Neural progenitor cell (in vitro differentiated cells): ENCODE data around the gene SPATA3. TPM values are rescaled to one million over a fixed set of nuclear protein-coding genes. Genes with fewer than 3 reads are reported as not detected.
A peak's percentile ranks its signal among the peaks of the same experiment; 100 is the strongest.

Experiments
- DNase-seq: peaks from one replicate; pipeline ENCODE4 v3.0.0-alpha.2; 2016; ENCODE audit warnings: low spot score
- H2AFZ ChIP-seq: fragments of 200-600 bp; sonication (generic); replicated peaks from 2 replicates; pipeline ENCODE4 v1.6.1; 2016; ENCODE audit warnings: antibody characterized with exemption
- H3F3A ChIP-seq: fragments of 200-600 bp; sonication (generic); 2 replicates; pipeline ENCODE4 v1.6.1; 2016; ENCODE audit warnings: antibody characterized with exemption, low read depth
- H3K27ac ChIP-seq: fragments of 200-600 bp; sonication (generic); 2 replicates; pipeline ENCODE4 v1.5.1; 2016; ENCODE audit warnings: mild to moderate bottlenecking
- H3K27me3 ChIP-seq: fragments of 200-600 bp; sonication (generic); 2 replicates; pipeline ENCODE4 v1.6.1; 2016; ENCODE audit warnings: mild to moderate bottlenecking, moderate library complexity
- H3K36me3 ChIP-seq: fragments of 200-600 bp; sonication (generic); 2 replicates; pipeline ENCODE4 v1.5.1; 2016
- H3K4me1 ChIP-seq: fragments of 200-600 bp; sonication (generic); 2 replicates; pipeline ENCODE4 v1.6.1; 2016; ENCODE audit warnings: mixed run types
- H3K4me2 ChIP-seq: fragments of 200-600 bp; sonication (generic); 2 replicates; pipeline ENCODE4 v1.6.1; 2016
- H3K4me3 ChIP-seq: fragments of 200-600 bp; sonication (generic); 2 replicates; pipeline ENCODE4 v1.5.1; 2016
- H3K79me2 ChIP-seq: fragments of 200-600 bp; sonication (generic); 2 replicates; pipeline ENCODE4 v1.6.1; 2016; ENCODE audit warnings: low read depth
- H3K9ac ChIP-seq: fragments of 200-600 bp; sonication (generic); 2 replicates; pipeline ENCODE4 v1.6.1; 2016
- H3K9me3 ChIP-seq: fragments of 200-600 bp; sonication (generic); 2 replicates; pipeline ENCODE4 v1.5.1; 2016; ENCODE audit warnings: low read depth
- H4K20me1 ChIP-seq: fragments of 200-600 bp; sonication (generic); 2 replicates; pipeline ENCODE4 v1.6.1; 2016; ENCODE audit warnings: low read depth
- H3K27ac Mint-ChIP-seq: 3 replicates; pipeline ENCODE4 v1.8.0; 2021; ENCODE audit warnings: mixed read lengths
- H3K27me3 Mint-ChIP-seq: 2 replicates; pipeline ENCODE4 v1.8.0; 2022; ENCODE audit warnings: low read depth, mild to moderate bottlenecking, inconsistent platforms, moderate library complexity, mixed read lengths; ENCODE audit not compliant: insufficient read depth
- H3K36me3 Mint-ChIP-seq: 3 replicates; pipeline ENCODE4 v1.8.0; 2021; ENCODE audit warnings: mixed read lengths
- H3K4me1 Mint-ChIP-seq: 3 replicates; pipeline ENCODE4 v1.8.0; 2021; ENCODE audit warnings: mixed read lengths
- H3K4me3 Mint-ChIP-seq: 3 replicates; pipeline ENCODE4 v1.8.0; 2021; ENCODE audit warnings: mild to moderate bottlenecking, moderate library complexity, mixed read lengths
- H3K9me3 Mint-ChIP-seq: 3 replicates; pipeline ENCODE4 v1.8.0; 2020; ENCODE audit warnings: mixed read lengths
- CTCF ChIP-seq: fragments of 200-600 bp; sonication (generic); IDR thresholded peaks from 2 replicates; pipeline ENCODE4 v1.5.1; 2017; ENCODE audit warnings: antibody characterized with exemption, mild to moderate bottlenecking
- EZH2 ChIP-seq: fragments of 200-600 bp; sonication (generic); IDR thresholded peaks from 2 replicates; pipeline ENCODE4 v1.6.1; 2017; ENCODE audit warnings: antibody characterized with exemption, mild to moderate bottlenecking, moderate library complexity
- EZH2phosphoT487 ChIP-seq: fragments of 200-600 bp; sonication (generic); IDR thresholded peaks from 2 replicates; pipeline ENCODE4 v1.6.1; 2017; ENCODE audit warnings: antibody characterized with exemption
- total RNA-seq: library from RNA; depleted of rRNA; stranded (reverse); fragments of >200 nt; gene quantifications from 2 replicates; pipeline ENCODE4 v1.2.3, GENCODE V29; 2015; ENCODE audit warnings: low replicate concordance

SPATA3 gene
- total RNA-seq, 1 donor from 2014 or later, result not detected

GRCh38 chr2:230996661-230997060 is 740 bp downstream of the SPATA3 start:
- Histone ChIP-seq H3K79me2 (no peaks in the 10 kb centered on the region), H3K27ac (no peak overlapping the region), H3K9me3 (no peaks in the 10 kb centered on the region), H4K20me1 (no peaks in the 10 kb centered on the region), H3K4me2 (no peak overlapping the region), H3K27me3 (peaks cover 19% of the 10 kb centered on the region), H3K4me3 (no peak overlapping the region), H3K36me3 (no peaks in the 10 kb centered on the region), H2AFZ (no peak overlapping the region), H3F3A (no peaks in the 10 kb centered on the region), H3K9ac (no peak overlapping the region), H3K4me1 (no peaks in the 10 kb centered on the region)
- peaks cover 2% of the 10 kb centered on the region for H3K9me3 Mint-ChIP-seq
- H3K27ac Mint-ChIP-seq, result no peak overlapping the region
- peaks cover 5% of the 10 kb centered on the region for H3K27me3 Mint-ChIP-seq
- TF ChIP-seq EZH2 (no peak), CTCF (no peak), EZH2phosphoT487 (no peak)
- H3K36me3 Mint-ChIP-seq, result no peaks in the 10 kb centered on the region
- no peaks in the 10 kb centered on the region for H3K4me1 Mint-ChIP-seq
- H3K4me3 Mint-ChIP-seq, result no peak overlapping the region
- DNase-seq, result no peak

- H3K36me3 ChIP-seq, result no peaks in the 10 kb centered on the region
- Mint-ChIP-seq H3K27ac (no peak overlapping the region), H3K36me3 (no peaks in the 10 kb centered on the region), H3K9me3 (peaks cover 4% of the 10 kb centered on the region), H3K4me1 (no peaks in the 10 kb centered on the region), H3K27me3 (peaks cover 9% of the 10 kb centered on the region), H3K4me3 (no peak overlapping the region)
- DNase-seq, result no peak
- no peaks in the 10 kb centered on the region for H3K4me1 ChIP-seq
- no peaks in the 10 kb centered on the region for H3K79me2 ChIP-seq
- no peaks in the 10 kb centered on the region for H3K9me3 ChIP-seq
- H3K9ac ChIP-seq, result no peak overlapping the region
- peaks cover 23% of the 10 kb centered on the region for H3K27me3 ChIP-seq
- no peaks in the 10 kb centered on the region for H4K20me1 ChIP-seq
- H2AFZ ChIP-seq, result no peak overlapping the region
- H3K4me3 ChIP-seq, result no peak overlapping the region
- no peak for TF ChIP-seq CTCF
- TF ChIP-seq EZH2, result no peak
- no peak for TF ChIP-seq EZH2phosphoT487
- no peaks in the 10 kb centered on the region for H3F3A ChIP-seq
- no peak overlapping the region for H3K27ac ChIP-seq
- H3K4me2 ChIP-seq, result no peak overlapping the region
Observed at GRCh38 chr2:230998882-230999281, 3.0 kb downstream of the SPATA3 start.

GRCh38 chr2:230999477-230999876 is 3.6 kb downstream of the SPATA3 start:
- Histone ChIP-seq H3K27ac (no peak overlapping the region), H3K9ac (no peak overlapping the region), H3F3A (no peaks in the 10 kb centered on the region), H3K4me3 (no peak overlapping the region), H3K9me3 (no peaks in the 10 kb centered on the region), H4K20me1 (no peaks in the 10 kb centered on the region), H3K36me3 (no peaks in the 10 kb centered on the region), H3K4me2 (no peak overlapping the region), H3K27me3 (peaks cover 23% of the 10 kb centered on the region), H3K79me2 (no peaks in the 10 kb centered on the region), H2AFZ (peak overlapping the region; percentile 39), H3K4me1 (no peaks in the 10 kb centered on the region)
- H3K27me3 Mint-ChIP-seq, result peaks cover 9% of the 10 kb centered on the region
- TF ChIP-seq EZH2phosphoT487 (no peak), EZH2 (no peak), CTCF (no peak)
- no peaks in the 10 kb centered on the region for H3K4me1 Mint-ChIP-seq
- no peak overlapping the region for H3K27ac Mint-ChIP-seq
- peaks cover 9% of the 10 kb centered on the region for H3K9me3 Mint-ChIP-seq
- no peak for DNase-seq
- no peak overlapping the region for H3K4me3 Mint-ChIP-seq
- H3K36me3 Mint-ChIP-seq, result no peaks in the 10 kb centered on the region
